Panc1 (cell line): ENCODE data around the gene CNGA2. TPM values are rescaled to one million over a fixed set of nuclear protein-coding genes. Genes with fewer than 3 reads are reported as not detected.

ENCODE experiments used
- ATAC-seq: fragments of 200-7000 bp; cut with Tn5 transposase; 2 replicates; pipeline ENCODE4 v1.9.1; 2020; ENCODE audit warnings: mild to moderate bottlenecking, moderate library complexity
- BruUV-seq: library from RNA; stranded (reverse); fragments of 400-500 nt; replicated peaks from 2 replicates; lab custom pipeline; 2021; lab: Mats Ljungman, UMichigan
- CTCF ChIA-PET: fragments of 300-600 bp; sonication (Branson Sonifier 250); formaldehyde crosslinking; loops from one replicate; lab custom pipeline; 2022; ENCODE audit warnings: antibody characterized with exemption; lab: Charles Lee
- POLR2A ChIA-PET: fragments of 300-600 bp; sonication (Branson Sonifier 250); formaldehyde crosslinking; loops from one replicate; lab custom pipeline; 2022; ENCODE audit warnings: antibody characterized with exemption; lab: Charles Lee
- DNase-seq: peaks from one replicate; pipeline ENCODE4 v3.0.0-alpha.2; 2010; ENCODE audit warnings: low read depth, low spot score
- H3K27ac ChIP-seq: 2 replicates; pipeline ENCODE4 v1.5.1; 2011; ENCODE audit warnings: mild to moderate bottlenecking, low read length, inconsistent platforms
- H3K27me3 ChIP-seq: fragments of 200-500 bp; sonication (Bioruptor generic); 2 replicates; pipeline ENCODE4 v1.6.0; 2014; ENCODE audit warnings: low read length, inconsistent platforms; ENCODE audit not compliant: control insufficient read depth, insufficient read depth
- H3K36me3 ChIP-seq: fragments of 200-500 bp; sonication (Bioruptor generic); 2 replicates; pipeline ENCODE4 v1.5.1; 2014; ENCODE audit warnings: inconsistent platforms, mild to moderate bottlenecking, low read length, moderate library complexity; ENCODE audit not compliant: control insufficient read depth, insufficient read depth
- H3K4me1 ChIP-seq: 2 replicates; pipeline ENCODE4 v1.5.1; 2011; ENCODE audit warnings: inconsistent platforms, mild to moderate bottlenecking, low read length, moderate library complexity; ENCODE audit not compliant: control insufficient read depth, insufficient read depth
- H3K4me3 ChIP-seq, 2 experiments: 2 replicates each; pipeline ENCODE4 v1.5.1; 2011 to 2012; ENCODE audit warnings: low read depth in 2 of 2, low read length in 2 of 2, mild to moderate bottlenecking in 2 of 2, inconsistent platforms in 1 of 2, moderate library complexity in 1 of 2
- H3K9me3 ChIP-seq: fragments of 200-500 bp; sonication (Bioruptor generic); 2 replicates; pipeline ENCODE4 v1.5.1; 2014; ENCODE audit warnings: low read depth, mild to moderate bottlenecking, inconsistent platforms, low read length, moderate library complexity; ENCODE audit not compliant: control insufficient read depth, insufficient read depth
- POLR2AphosphoS5 ChIP-seq: IDR thresholded peaks from 2 replicates; pipeline ENCODE4 v1.6.1; 2012; ENCODE audit warnings: mild to moderate bottlenecking, low read depth, low read length, moderate library complexity
- SIN3A ChIP-seq: IDR thresholded peaks from 2 replicates; pipeline ENCODE4 v1.6.1; 2012; ENCODE audit warnings: low read depth, mild to moderate bottlenecking, low read length, moderate library complexity, borderline replicate concordance; ENCODE audit not compliant: insufficient read depth
- TCF7L2 ChIP-seq: IDR thresholded peaks from 2 replicates; pipeline ENCODE4 v1.6.1; 2011; ENCODE audit warnings: mild to moderate bottlenecking, low read depth, low read length, inconsistent platforms
- in situ Hi-C: cut with HindIII; loops from 2 replicates; pipeline ENCODE4 v1.10.0; 2016; ENCODE audit warnings: low sequenced_read_pairs, low pct_unique_long_range_greater_than_20kb
- intact Hi-C: fragments of 100-400 bp; cut with micrococcal nuclease; formaldehyde crosslinking; loops from one replicate; pipeline ENCODE4 v1.10.0; 2022; ENCODE audit not compliant: unreplicated experiment
- total RNA-seq: library from RNA; stranded (reverse); gene quantifications from one replicate; pipeline ENCODE4 v1.2.1, GENCODE V29; 2021; ENCODE audit not compliant: unreplicated experiment
- TF ChIP-seq, protein P1 (sequence below), 2 experiments: IDR thresholded peaks; 2 replicates each; pipeline ENCODE4 v1.6.1; 2011 to 2012; ENCODE audit warnings: low read depth in 2 of 2, control low read depth in 1 of 2, low read length in 1 of 2, mild to moderate bottlenecking in 1 of 2, moderate library complexity in 1 of 2; ENCODE audit not compliant: insufficient read depth in 1 of 2
- TF ChIP-seq, protein P2 (sequence below): fragments of 450-650 bp; IDR thresholded peaks from 2 replicates; pipeline ENCODE4 v1.5.1; 2017; ENCODE audit warnings: mild to moderate bottlenecking

The CNGA2 gene
- total RNA-seq, 1 experiment from 2014 or later: not detected

DNA sequence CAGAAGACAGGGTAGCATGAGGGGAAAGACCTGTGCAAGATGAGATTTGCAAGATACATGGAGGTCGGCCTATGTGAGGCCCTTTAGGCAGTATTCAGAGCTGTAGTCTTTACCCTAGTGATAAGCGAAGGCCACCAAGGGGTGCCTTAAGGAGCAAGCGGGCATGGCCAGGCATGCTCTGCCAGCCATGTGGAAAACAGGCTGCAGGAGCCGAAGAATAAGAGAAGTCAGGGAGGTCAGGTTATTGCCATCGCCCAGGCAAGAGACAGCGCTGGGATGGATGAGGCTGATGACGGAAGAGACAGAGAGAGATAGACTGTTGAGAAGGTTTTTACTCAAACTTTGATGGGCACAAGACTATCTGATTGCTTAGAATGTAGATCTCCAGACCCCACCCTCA lies 25.7 kb upstream of the CNGA2 start:
- CTCF ChIA-PET: no interaction called here
- TF ChIP-seq, protein P1, sequence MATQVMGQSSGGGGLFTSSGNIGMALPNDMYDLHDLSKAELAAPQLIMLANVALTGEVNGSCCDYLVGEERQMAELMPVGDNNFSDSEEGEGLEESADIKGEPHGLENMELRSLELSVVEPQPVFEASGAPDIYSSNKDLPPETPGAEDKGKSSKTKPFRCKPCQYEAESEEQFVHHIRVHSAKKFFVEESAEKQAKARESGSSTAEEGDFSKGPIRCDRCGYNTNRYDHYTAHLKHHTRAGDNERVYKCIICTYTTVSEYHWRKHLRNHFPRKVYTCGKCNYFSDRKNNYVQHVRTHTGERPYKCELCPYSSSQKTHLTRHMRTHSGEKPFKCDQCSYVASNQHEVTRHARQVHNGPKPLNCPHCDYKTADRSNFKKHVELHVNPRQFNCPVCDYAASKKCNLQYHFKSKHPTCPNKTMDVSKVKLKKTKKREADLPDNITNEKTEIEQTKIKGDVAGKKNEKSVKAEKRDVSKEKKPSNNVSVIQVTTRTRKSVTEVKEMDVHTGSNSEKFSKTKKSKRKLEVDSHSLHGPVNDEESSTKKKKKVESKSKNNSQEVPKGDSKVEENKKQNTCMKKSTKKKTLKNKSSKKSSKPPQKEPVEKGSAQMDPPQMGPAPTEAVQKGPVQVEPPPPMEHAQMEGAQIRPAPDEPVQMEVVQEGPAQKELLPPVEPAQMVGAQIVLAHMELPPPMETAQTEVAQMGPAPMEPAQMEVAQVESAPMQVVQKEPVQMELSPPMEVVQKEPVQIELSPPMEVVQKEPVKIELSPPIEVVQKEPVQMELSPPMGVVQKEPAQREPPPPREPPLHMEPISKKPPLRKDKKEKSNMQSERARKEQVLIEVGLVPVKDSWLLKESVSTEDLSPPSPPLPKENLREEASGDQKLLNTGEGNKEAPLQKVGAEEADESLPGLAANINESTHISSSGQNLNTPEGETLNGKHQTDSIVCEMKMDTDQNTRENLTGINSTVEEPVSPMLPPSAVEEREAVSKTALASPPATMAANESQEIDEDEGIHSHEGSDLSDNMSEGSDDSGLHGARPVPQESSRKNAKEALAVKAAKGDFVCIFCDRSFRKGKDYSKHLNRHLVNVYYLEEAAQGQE (IDR thresholded peaks at IDR 0.05; ENCODE audit: insufficient read depth in 1 of 2, low read depth in 2 of 2, low read length in 1 of 2): no peak
- no peak for TF ChIP-seq SIN3A
- Histone ChIP-seq H3K27me3 (no peaks in the 10 kb centered on the region), H3K27ac (no peak overlapping the region), H3K36me3 (no peaks in the 10 kb centered on the region), H3K9me3 (no peaks in the 10 kb centered on the region), H3K4me1 (no peaks in the 10 kb centered on the region), H3K4me3 (no peak overlapping the region)
- intact Hi-C loops (no loop called here), in situ Hi-C loops (no loop called here)
- DNase-seq (no peak), ATAC-seq (no peak)
- no TSS peak for BruUV-seq
- POLR2A ChIA-PET: no interaction called here

DNA sequence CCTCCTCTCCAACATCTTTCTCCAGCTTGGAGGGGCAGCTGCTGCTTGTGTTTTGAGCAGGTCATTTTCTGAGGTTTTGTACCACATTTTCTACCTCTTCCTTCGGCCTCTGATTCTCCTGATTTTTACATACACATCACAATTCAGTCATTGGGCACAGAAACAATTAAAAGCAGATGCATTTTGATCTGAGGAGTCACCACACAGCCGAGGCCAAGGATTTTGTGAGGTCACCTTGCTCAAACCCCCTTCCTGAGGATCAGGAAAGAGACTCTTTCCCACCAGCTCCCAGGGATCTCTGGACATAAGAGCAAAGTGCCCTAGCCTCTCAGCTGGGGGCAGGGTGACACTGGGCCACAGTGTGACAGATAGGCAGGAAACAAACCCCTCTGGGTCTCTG lies 24.1 kb upstream of the CNGA2 start:
- no TSS peak for BruUV-seq
- POLR2A ChIA-PET: no interaction called here
- CTCF ChIA-PET: no interaction called here
- DNase-seq (no peak), ATAC-seq (no peak)
- TF ChIP-seq, protein P1 (IDR thresholded peaks at IDR 0.05; ENCODE audit: insufficient read depth in 1 of 2, low read depth in 2 of 2, low read length in 1 of 2): no peak
- in situ Hi-C loops: no loop called here
- no peaks in the 10 kb centered on the region for H3K9me3 ChIP-seq
- no peaks in the 10 kb centered on the region for H3K27me3 ChIP-seq
- no peak overlapping the region for H3K4me3 ChIP-seq
- no peak overlapping the region for H3K27ac ChIP-seq
- H3K36me3 ChIP-seq: no peaks in the 10 kb centered on the region
- intact Hi-C loops: loop anchor here (10.0 kb wide), 1 partner anchor 1104 kb away; no protein-coding TSS in a partner anchor
- H3K4me1 ChIP-seq: no peaks in the 10 kb centered on the region

DNA sequence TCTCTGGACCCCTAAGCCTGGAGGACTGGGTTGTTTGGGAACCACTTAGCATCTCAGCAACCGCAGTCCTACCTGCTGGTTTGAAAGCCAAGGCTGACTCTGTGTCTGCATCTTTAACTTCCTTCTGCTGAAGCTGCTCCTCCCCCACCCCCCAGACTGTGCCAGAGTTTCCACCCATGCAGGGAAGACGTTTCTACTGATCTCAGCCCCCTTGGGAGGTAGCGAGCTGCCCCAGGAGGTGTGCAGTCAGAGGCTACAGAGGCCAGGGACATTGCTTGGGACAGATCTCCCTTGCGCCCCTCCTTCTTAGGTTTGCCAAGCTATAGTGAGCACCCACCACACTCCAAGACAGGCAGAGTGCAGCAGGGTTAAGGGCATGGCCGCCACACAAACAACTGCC lies 23.4 kb upstream of the CNGA2 start:
- ChIA-PET CTCF (no interaction called here), POLR2A (no interaction called here)
- Histone ChIP-seq H3K36me3 (no peaks in the 10 kb centered on the region), H3K27me3 (no peaks in the 10 kb centered on the region), H3K4me3 (no peak overlapping the region), H3K9me3 (no peaks in the 10 kb centered on the region), H3K27ac (no peak overlapping the region), H3K4me1 (no peaks in the 10 kb centered on the region)
- intact Hi-C loops: loop anchor here (10.0 kb wide), 1 partner anchor 1104 kb away; no protein-coding TSS in a partner anchor
- DNase-seq (no peak), ATAC-seq (no peak)
- in situ Hi-C loops: no loop called here
- BruUV-seq: no TSS peak
- TF ChIP-seq SIN3A: no peak
- TF ChIP-seq, protein P2, sequence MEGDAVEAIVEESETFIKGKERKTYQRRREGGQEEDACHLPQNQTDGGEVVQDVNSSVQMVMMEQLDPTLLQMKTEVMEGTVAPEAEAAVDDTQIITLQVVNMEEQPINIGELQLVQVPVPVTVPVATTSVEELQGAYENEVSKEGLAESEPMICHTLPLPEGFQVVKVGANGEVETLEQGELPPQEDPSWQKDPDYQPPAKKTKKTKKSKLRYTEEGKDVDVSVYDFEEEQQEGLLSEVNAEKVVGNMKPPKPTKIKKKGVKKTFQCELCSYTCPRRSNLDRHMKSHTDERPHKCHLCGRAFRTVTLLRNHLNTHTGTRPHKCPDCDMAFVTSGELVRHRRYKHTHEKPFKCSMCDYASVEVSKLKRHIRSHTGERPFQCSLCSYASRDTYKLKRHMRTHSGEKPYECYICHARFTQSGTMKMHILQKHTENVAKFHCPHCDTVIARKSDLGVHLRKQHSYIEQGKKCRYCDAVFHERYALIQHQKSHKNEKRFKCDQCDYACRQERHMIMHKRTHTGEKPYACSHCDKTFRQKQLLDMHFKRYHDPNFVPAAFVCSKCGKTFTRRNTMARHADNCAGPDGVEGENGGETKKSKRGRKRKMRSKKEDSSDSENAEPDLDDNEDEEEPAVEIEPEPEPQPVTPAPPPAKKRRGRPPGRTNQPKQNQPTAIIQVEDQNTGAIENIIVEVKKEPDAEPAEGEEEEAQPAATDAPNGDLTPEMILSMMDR: no peak
- TF ChIP-seq POLR2AphosphoS5: no peak
- TF ChIP-seq TCF7L2: no peak
- TF ChIP-seq, protein P1 (IDR thresholded peaks at IDR 0.05; ENCODE audit: insufficient read depth in 1 of 2, low read depth in 2 of 2, low read length in 1 of 2): no peak
